ENCODE results near the gene MRPS18B. TPM values are rescaled to one million over a fixed set of nuclear protein-coding genes. Genes with fewer than 3 reads are reported as not detected.

MRPS18B gene
- total RNA-seq, 1 experiment from 2014 or later, result 69.1 TPM

- ChIA-PET POLR2A (interaction anchor here (0.6 to 2.6 kb wide), 3 partner anchors 12 to 14 kb away, joined by 3 to 8 read pairs (median 3); no protein-coding TSS in a partner anchor), CTCF (interaction anchor here (0.6 to 3.7 kb wide), 2 partner anchors 58 to 178 kb away, joined by 14 to 16 read pairs; no protein-coding TSS in a partner anchor)
- Histone ChIP-seq H3K27ac (ENCODE audit: low read length) (no peak overlapping the region), H3K27me3 (ENCODE audit: control insufficient read depth, insufficient read depth, low read length) (no peaks in the 10 kb centered on the region), H3K4me3 (ENCODE audit: low read depth in 2 of 2, low read length in 2 of 2) (no peak overlapping the region), H3K36me3 (ENCODE audit: control insufficient read depth, insufficient read depth, low read length) (peaks cover 5% of the 10 kb centered on the region; the same call in 1 of the 2 replicates), H3K9me3 (ENCODE audit: control insufficient read depth, insufficient read depth, low read depth, low read length) (no peaks in the 10 kb centered on the region), H3K4me1 (ENCODE audit: control insufficient read depth, insufficient read depth, low read length) (no peaks in the 10 kb centered on the region)
- TF ChIP-seq POLR2AphosphoS5 (IDR thresholded peaks at IDR 0.05; ENCODE audit: low read depth, low read length), result no peak; the same call in 1 of the 2 replicates
- TF ChIP-seq SIN3A (IDR thresholded peaks at IDR 0.05; ENCODE audit: borderline replicate concordance, insufficient read depth, low read depth, low read length), result no peak
- no peak for TF ChIP-seq REST (IDR thresholded peaks at IDR 0.05; ENCODE audit: insufficient read depth in 1 of 2, low read depth in 2 of 2, low read length in 1 of 2)
- TF ChIP-seq TCF7L2 (IDR thresholded peaks at IDR 0.05; ENCODE audit: low read depth, low read length), result no peak
- no peak for TF ChIP-seq CTCF (IDR thresholded peaks at IDR 0.05)
- ATAC-seq, result peak; percentile 14
- BruUV-seq (replicated peaks), result no TSS peak
- DNase-seq (ENCODE audit: low read depth, low spot score), result no peak
- in situ Hi-C loops (cut with HindIII; ENCODE audit: low pct_unique_long_range_greater_than_20kb, low sequenced_read_pairs) (no loop called here), intact Hi-C loops (cut with micrococcal nuclease; ENCODE audit: unreplicated experiment) (loop anchor here (5.0 kb wide), 1 partner anchor 117 kb away; no protein-coding TSS in a partner anchor)
Observed at GRCh38 chr6:30598912-30599624, 18.6 kb upstream of the MRPS18B start.

- ChIA-PET POLR2A (interaction anchor here (0.6 to 2.6 kb wide), 3 partner anchors 11 to 15 kb away, joined by 3 to 8 read pairs (median 7); no protein-coding TSS in a partner anchor), CTCF (interaction anchor here (3.7 kb wide), 1 partner anchor 58 kb away, joined by 16 read pairs; no protein-coding TSS in a partner anchor)
- in situ Hi-C loops (cut with HindIII; ENCODE audit: low pct_unique_long_range_greater_than_20kb, low sequenced_read_pairs) (no loop called here), intact Hi-C loops (cut with micrococcal nuclease; ENCODE audit: unreplicated experiment) (loop anchor here (5.0 kb wide), 1 partner anchor 117 kb away; no protein-coding TSS in a partner anchor)
- Histone ChIP-seq H3K27me3 (ENCODE audit: control insufficient read depth, insufficient read depth, low read length) (no peaks in the 10 kb centered on the region), H3K27ac (ENCODE audit: low read length) (no peak overlapping the region), H3K4me1 (ENCODE audit: control insufficient read depth, insufficient read depth, low read length) (no peaks in the 10 kb centered on the region), H3K36me3 (ENCODE audit: control insufficient read depth, insufficient read depth, low read length) (peaks cover 10% of the 10 kb centered on the region; the same call in 1 of the 2 replicates), H3K9me3 (ENCODE audit: control insufficient read depth, insufficient read depth, low read depth, low read length) (no peaks in the 10 kb centered on the region), H3K4me3 (ENCODE audit: low read depth in 2 of 2, low read length in 2 of 2) (no peak overlapping the region)
- ATAC-seq (peak; percentile 4; the same call in 1 of the 2 replicates), DNase-seq (ENCODE audit: low read depth, low spot score) (no peak)
- BruUV-seq (replicated peaks), result no TSS peak
- TF ChIP-seq REST (IDR thresholded peaks at IDR 0.05; ENCODE audit: insufficient read depth in 1 of 2, low read depth in 2 of 2, low read length in 1 of 2) (no peak), SIN3A (IDR thresholded peaks at IDR 0.05; ENCODE audit: borderline replicate concordance, insufficient read depth, low read depth, low read length) (no peak), CTCF (IDR thresholded peaks at IDR 0.05) (no peak), TCF7L2 (IDR thresholded peaks at IDR 0.05; ENCODE audit: low read depth, low read length) (no peak), POLR2AphosphoS5 (IDR thresholded peaks at IDR 0.05; ENCODE audit: low read depth, low read length) (no peak)
Observed at GRCh38 chr6:30599625-30600324, 17.9 kb upstream of the MRPS18B start.
